GM23338 (cell line): Measurements from ENCODE around the gene PCDHGA6. TPM values are rescaled to one million over a fixed set of nuclear protein-coding genes. Genes with fewer than 3 reads are reported as not detected.

Experiments used
- ATAC-seq: fragments of 200-7000 bp; cut with Tn5 transposase; 3 replicates; pipeline ENCODE4 v1.9.1; 2020
- DNase-seq: peaks from one replicate; pipeline ENCODE4 v3.0.0-alpha.2; 2015; ENCODE audit warnings: low spot score
- H2AFZ ChIP-seq: fragments of 200-600 bp; sonication (generic); 2 replicates; pipeline ENCODE4 v1.8.0; 2016; ENCODE audit warnings: antibody characterized with exemption, mild to moderate bottlenecking, moderate library complexity
- H3F3A ChIP-seq: fragments of 200-600 bp; sonication (generic); replicated peaks from 2 replicates; pipeline ENCODE4 v1.8.0; 2017; ENCODE audit warnings: antibody characterized with exemption, mixed run types, low read depth
- H3K27ac ChIP-seq: fragments of 200-600 bp; sonication (generic); 2 replicates; pipeline ENCODE4 v1.6.1; 2016; ENCODE audit warnings: low read depth
- H3K27me3 ChIP-seq: fragments of 200-600 bp; sonication (generic); 2 replicates; pipeline ENCODE4 v1.8.0; 2016; ENCODE audit warnings: mild to moderate bottlenecking, mixed run types, moderate library complexity; ENCODE audit not compliant: insufficient read depth
- H3K36me3 ChIP-seq: fragments of 200-600 bp; sonication (generic); 2 replicates; pipeline ENCODE4 v1.8.0; 2016; ENCODE audit warnings: mild to moderate bottlenecking; ENCODE audit not compliant: insufficient read depth
- H3K4me1 ChIP-seq: fragments of 200-600 bp; sonication (generic); 2 replicates; pipeline ENCODE4 v1.8.0; 2016; ENCODE audit warnings: mild to moderate bottlenecking, moderate library complexity; ENCODE audit not compliant: insufficient read depth
- H3K4me2 ChIP-seq: fragments of 200-600 bp; sonication (generic); 2 replicates; pipeline ENCODE4 v1.7.1; 2017; ENCODE audit warnings: mixed run types
- H3K4me3 ChIP-seq: fragments of 200-600 bp; sonication (generic); 2 replicates; pipeline ENCODE4 v1.6.1; 2016; ENCODE audit warnings: mixed run types
- H3K79me2 ChIP-seq: fragments of 200-600 bp; sonication (generic); replicated peaks from 2 replicates; pipeline ENCODE4 v1.8.0; 2017; ENCODE audit warnings: mild to moderate bottlenecking; ENCODE audit not compliant: insufficient read depth
- H3K9me2 ChIP-seq: fragments of 200-600 bp; sonication (generic); 2 replicates; pipeline ENCODE4 v1.8.0; 2017; ENCODE audit not compliant: insufficient read depth
- H4K20me1 ChIP-seq: fragments of 200-600 bp; sonication (generic); replicated peaks from 2 replicates; pipeline ENCODE4 v1.8.0; 2017; ENCODE audit warnings: mild to moderate bottlenecking; ENCODE audit not compliant: insufficient read depth
- H3K27ac Mint-ChIP-seq: 2 replicates; pipeline ENCODE4 v1.8.0; 2020; ENCODE audit warnings: inconsistent platforms, mild to moderate bottlenecking, moderate library complexity, mixed read lengths
- H3K27me3 Mint-ChIP-seq: 3 replicates; pipeline ENCODE4 v1.8.0; 2022; ENCODE audit warnings: low read depth, mild to moderate bottlenecking, moderate library complexity, mixed read lengths, inconsistent platforms; ENCODE audit not compliant: insufficient read depth, poor library complexity
- H3K36me3 Mint-ChIP-seq: 3 replicates; pipeline ENCODE4 v1.8.0; 2021; ENCODE audit warnings: low read depth, mild to moderate bottlenecking, inconsistent platforms, moderate library complexity, mixed read lengths
- H3K4me1 Mint-ChIP-seq: 3 replicates; pipeline ENCODE4 v1.8.0; 2020; ENCODE audit warnings: mild to moderate bottlenecking, inconsistent platforms, mixed read lengths
- H3K4me3 Mint-ChIP-seq: 3 replicates; pipeline ENCODE4 v1.8.0; 2021; ENCODE audit warnings: moderate library complexity, mild to moderate bottlenecking, inconsistent platforms, mixed read lengths
- H3K9me3 Mint-ChIP-seq: 3 replicates; pipeline ENCODE4 v1.8.0; 2020; ENCODE audit warnings: moderate library complexity, mild to moderate bottlenecking, inconsistent platforms, mixed read lengths
- CREB1 ChIP-seq: fragments of 250-450 bp; sonication (Bioruptor Pico); IDR thresholded peaks from 2 replicates; pipeline ENCODE4 v1.5.0; 2020; ENCODE audit warnings: low read depth, mild to moderate bottlenecking, moderate library complexity
- EZH2 ChIP-seq: fragments of 200-600 bp; sonication (generic); IDR thresholded peaks from one replicate; pipeline ENCODE4 v1.8.0; 2017; ENCODE audit warnings: antibody characterized with exemption, mild to moderate bottlenecking, low read depth; ENCODE audit not compliant: unreplicated experiment
- EZH2phosphoT487 ChIP-seq: fragments of 200-600 bp; sonication (generic); IDR thresholded peaks from one replicate; pipeline ENCODE4 v1.8.1; 2018; ENCODE audit warnings: antibody characterized with exemption; ENCODE audit not compliant: unreplicated experiment
- JUNB ChIP-seq: IDR thresholded peaks from one replicate; pipeline ENCODE4 v1.6.1; 2016; ENCODE audit warnings: antibody characterized with exemption; ENCODE audit not compliant: unreplicated experiment
- NANOG ChIP-seq: IDR thresholded peaks from 2 replicates; pipeline ENCODE4 v1.6.1; 2016; ENCODE audit warnings: antibody characterized with exemption, borderline replicate concordance
- POLR2AphosphoS5 ChIP-seq: IDR thresholded peaks from 2 replicates; pipeline ENCODE4 v1.6.1; 2016; ENCODE audit warnings: antibody characterized with exemption, low read depth
- ZNF114 ChIP-seq: fragments of 250-450 bp; sonication (Bioruptor Pico); IDR thresholded peaks from 2 replicates; pipeline ENCODE4 v1.5.0; 2020; ENCODE audit warnings: mild to moderate bottlenecking, moderate library complexity
- polyA plus RNA-seq: library from polyadenylated mRNA; unstranded; fragments of >200 nt; fragmentation: Nextera tagmentation; extraction: Ambion mirVana; gene quantifications from 2 replicates; pipeline ENCODE4 v1.2.1, GENCODE V29; 2016
- total RNA-seq: library from RNA; depleted of rRNA; stranded (reverse); fragments of >200 nt; shearing (Covaris generic); gene quantifications from 2 replicates; pipeline ENCODE4 v1.2.3, GENCODE V29; 2014
- TF ChIP-seq, protein P1 (sequence below): IDR thresholded peaks from 2 replicates; pipeline ENCODE4 v1.6.1; 2016; ENCODE audit warnings: antibody characterized with exemption
- TF ChIP-seq, protein P2 (sequence below), 2 experiments: fragments of 200-600 bp in 1 of 2; sonication (generic) in 1 of 2; conservative IDR thresholded peaks; 2 replicates each; pipeline versions ENCODE4 v1.5.1 to v1.6.1; 2016 to 2017; ENCODE audit warnings: antibody characterized with exemption in 2 of 2, low read depth in 2 of 2, mild to moderate bottlenecking in 2 of 2, moderate library complexity in 1 of 2
- TF ChIP-seq, protein P3 (sequence below): fragments of 250-450 bp; sonication (Bioruptor Pico); IDR thresholded peaks from 2 replicates; pipeline ENCODE4 v1.5.0; 2020; ENCODE audit warnings: mild to moderate bottlenecking, moderate library complexity
- TF ChIP-seq, protein P4 (sequence below): IDR thresholded peaks from one replicate; pipeline ENCODE4 v1.6.1; 2018; ENCODE audit warnings: antibody characterized with exemption; ENCODE audit not compliant: unreplicated experiment

PCDHGA6 gene
- total and polyA plus RNA-seq, 2 experiments from 2014 or later: 0.99 to 4.8 TPM

DNA sequence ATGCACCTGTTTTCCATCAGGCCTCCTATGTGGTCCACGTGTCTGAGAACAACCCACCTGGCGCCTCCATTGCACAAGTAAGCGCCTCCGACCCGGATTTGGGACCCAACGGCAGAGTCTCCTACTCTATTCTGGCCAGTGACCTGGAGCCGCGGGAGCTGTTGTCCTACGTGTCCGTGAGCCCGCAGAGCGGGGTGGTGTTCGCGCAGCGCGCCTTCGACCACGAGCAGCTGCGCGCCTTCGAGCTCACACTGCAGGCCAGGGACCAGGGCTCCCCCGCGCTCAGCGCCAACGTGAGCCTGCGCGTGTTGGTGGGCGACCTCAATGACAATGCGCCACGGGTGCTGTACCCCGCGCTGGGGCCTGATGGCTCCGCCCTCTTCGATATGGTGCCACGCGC is 22.1 kb upstream of the PCDHGA6 start:
- Histone ChIP-seq H3K27me3 (no peaks in the 10 kb centered on the region), H3K4me2 (no peak overlapping the region), H3K4me3 (no peak overlapping the region), H2AFZ (no peak overlapping the region), H3K4me1 (no peaks in the 10 kb centered on the region), H3K36me3 (no peaks in the 10 kb centered on the region), H3K9me2 (no peaks in the 10 kb centered on the region), H4K20me1 (no peaks in the 10 kb centered on the region), H3F3A (0 out of 2 replicates have a peak, but pooled peaks cover 3% of the 10 kb centered on the region), H3K27ac (no peak overlapping the region), H3K79me2 (no peaks in the 10 kb centered on the region)
- no peak overlapping the region for H3K4me3 Mint-ChIP-seq
- TF ChIP-seq POLR2AphosphoS5 (no peak), EZH2 (no peak), EZH2phosphoT487 (no peak), ZNF114 (CRISPR knock-in tag) (no peak), CREB1 (CRISPR knock-in tag) (no peak), NANOG (no peak), JUNB (no peak)
- TF ChIP-seq, protein P1, sequence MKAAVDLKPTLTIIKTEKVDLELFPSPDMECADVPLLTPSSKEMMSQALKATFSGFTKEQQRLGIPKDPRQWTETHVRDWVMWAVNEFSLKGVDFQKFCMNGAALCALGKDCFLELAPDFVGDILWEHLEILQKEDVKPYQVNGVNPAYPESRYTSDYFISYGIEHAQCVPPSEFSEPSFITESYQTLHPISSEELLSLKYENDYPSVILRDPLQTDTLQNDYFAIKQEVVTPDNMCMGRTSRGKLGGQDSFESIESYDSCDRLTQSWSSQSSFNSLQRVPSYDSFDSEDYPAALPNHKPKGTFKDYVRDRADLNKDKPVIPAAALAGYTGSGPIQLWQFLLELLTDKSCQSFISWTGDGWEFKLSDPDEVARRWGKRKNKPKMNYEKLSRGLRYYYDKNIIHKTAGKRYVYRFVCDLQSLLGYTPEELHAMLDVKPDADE: no peak
- TF ChIP-seq, protein P2, sequence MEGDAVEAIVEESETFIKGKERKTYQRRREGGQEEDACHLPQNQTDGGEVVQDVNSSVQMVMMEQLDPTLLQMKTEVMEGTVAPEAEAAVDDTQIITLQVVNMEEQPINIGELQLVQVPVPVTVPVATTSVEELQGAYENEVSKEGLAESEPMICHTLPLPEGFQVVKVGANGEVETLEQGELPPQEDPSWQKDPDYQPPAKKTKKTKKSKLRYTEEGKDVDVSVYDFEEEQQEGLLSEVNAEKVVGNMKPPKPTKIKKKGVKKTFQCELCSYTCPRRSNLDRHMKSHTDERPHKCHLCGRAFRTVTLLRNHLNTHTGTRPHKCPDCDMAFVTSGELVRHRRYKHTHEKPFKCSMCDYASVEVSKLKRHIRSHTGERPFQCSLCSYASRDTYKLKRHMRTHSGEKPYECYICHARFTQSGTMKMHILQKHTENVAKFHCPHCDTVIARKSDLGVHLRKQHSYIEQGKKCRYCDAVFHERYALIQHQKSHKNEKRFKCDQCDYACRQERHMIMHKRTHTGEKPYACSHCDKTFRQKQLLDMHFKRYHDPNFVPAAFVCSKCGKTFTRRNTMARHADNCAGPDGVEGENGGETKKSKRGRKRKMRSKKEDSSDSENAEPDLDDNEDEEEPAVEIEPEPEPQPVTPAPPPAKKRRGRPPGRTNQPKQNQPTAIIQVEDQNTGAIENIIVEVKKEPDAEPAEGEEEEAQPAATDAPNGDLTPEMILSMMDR (conservative IDR thresholded peaks at IDR 0.05; ENCODE audit: low read depth in 2 of 2): no peak
- TF ChIP-seq, protein P3, sequence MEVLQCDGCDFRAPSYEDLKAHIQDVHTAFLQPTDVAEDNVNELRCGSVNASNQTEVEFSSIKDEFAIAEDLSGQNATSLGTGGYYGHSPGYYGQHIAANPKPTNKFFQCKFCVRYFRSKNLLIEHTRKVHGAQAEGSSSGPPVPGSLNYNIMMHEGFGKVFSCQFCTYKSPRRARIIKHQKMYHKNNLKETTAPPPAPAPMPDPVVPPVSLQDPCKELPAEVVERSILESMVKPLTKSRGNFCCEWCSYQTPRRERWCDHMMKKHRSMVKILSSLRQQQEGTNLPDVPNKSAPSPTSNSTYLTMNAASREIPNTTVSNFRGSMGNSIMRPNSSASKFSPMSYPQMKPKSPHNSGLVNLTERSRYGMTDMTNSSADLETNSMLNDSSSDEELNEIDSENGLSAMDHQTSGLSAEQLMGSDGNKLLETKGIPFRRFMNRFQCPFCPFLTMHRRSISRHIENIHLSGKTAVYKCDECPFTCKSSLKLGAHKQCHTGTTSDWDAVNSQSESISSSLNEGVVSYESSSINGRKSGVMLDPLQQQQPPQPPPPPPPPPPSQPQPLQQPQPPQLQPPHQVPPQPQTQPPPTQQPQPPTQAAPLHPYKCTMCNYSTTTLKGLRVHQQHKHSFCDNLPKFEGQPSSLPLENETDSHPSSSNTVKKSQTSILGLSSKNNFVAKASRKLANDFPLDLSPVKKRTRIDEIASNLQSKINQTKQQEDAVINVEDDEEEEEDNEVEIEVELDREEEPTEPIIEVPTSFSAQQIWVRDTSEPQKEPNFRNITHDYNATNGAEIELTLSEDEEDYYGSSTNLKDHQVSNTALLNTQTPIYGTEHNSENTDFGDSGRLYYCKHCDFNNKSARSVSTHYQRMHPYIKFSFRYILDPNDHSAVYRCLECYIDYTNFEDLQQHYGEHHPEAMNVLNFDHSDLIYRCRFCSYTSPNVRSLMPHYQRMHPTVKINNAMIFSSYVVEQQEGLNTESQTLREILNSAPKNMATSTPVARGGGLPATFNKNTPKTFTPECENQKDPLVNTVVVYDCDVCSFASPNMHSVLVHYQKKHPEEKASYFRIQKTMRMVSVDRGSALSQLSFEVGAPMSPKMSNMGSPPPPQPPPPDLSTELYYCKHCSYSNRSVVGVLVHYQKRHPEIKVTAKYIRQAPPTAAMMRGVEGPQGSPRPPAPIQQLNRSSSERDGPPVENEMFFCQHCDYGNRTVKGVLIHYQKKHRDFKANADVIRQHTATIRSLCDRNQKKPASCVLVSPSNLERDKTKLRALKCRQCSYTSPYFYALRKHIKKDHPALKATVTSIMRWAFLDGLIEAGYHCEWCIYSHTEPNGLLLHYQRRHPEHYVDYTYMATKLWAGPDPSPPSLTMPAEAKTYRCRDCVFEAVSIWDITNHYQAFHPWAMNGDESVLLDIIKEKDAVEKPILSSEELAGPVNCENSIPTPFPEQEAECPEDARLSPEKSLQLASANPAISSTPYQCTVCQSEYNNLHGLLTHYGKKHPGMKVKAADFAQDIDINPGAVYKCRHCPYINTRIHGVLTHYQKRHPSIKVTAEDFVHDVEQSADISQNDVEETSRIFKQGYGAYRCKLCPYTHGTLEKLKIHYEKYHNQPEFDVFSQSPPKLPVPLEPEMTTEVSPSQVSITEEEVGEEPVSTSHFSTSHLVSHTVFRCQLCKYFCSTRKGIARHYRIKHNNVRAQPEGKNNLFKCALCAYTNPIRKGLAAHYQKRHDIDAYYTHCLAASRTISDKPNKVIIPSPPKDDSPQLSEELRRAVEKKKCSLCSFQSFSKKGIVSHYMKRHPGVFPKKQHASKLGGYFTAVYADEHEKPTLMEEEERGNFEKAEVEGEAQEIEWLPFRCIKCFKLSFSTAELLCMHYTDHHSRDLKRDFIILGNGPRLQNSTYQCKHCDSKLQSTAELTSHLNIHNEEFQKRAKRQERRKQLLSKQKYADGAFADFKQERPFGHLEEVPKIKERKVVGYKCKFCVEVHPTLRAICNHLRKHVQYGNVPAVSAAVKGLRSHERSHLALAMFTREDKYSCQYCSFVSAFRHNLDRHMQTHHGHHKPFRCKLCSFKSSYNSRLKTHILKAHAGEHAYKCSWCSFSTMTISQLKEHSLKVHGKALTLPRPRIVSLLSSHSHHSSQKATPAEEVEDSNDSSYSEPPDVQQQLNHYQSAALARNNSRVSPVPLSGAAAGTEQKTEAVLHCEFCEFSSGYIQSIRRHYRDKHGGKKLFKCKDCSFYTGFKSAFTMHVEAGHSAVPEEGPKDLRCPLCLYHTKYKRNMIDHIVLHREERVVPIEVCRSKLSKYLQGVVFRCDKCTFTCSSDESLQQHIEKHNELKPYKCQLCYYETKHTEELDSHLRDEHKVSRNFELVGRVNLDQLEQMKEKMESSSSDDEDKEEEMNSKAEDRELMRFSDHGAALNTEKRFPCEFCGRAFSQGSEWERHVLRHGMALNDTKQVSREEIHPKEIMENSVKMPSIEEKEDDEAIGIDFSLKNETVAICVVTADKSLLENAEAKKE: no peak
- TF ChIP-seq, protein P4, sequence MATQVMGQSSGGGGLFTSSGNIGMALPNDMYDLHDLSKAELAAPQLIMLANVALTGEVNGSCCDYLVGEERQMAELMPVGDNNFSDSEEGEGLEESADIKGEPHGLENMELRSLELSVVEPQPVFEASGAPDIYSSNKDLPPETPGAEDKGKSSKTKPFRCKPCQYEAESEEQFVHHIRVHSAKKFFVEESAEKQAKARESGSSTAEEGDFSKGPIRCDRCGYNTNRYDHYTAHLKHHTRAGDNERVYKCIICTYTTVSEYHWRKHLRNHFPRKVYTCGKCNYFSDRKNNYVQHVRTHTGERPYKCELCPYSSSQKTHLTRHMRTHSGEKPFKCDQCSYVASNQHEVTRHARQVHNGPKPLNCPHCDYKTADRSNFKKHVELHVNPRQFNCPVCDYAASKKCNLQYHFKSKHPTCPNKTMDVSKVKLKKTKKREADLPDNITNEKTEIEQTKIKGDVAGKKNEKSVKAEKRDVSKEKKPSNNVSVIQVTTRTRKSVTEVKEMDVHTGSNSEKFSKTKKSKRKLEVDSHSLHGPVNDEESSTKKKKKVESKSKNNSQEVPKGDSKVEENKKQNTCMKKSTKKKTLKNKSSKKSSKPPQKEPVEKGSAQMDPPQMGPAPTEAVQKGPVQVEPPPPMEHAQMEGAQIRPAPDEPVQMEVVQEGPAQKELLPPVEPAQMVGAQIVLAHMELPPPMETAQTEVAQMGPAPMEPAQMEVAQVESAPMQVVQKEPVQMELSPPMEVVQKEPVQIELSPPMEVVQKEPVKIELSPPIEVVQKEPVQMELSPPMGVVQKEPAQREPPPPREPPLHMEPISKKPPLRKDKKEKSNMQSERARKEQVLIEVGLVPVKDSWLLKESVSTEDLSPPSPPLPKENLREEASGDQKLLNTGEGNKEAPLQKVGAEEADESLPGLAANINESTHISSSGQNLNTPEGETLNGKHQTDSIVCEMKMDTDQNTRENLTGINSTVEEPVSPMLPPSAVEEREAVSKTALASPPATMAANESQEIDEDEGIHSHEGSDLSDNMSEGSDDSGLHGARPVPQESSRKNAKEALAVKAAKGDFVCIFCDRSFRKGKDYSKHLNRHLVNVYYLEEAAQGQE: no peak
- H3K9me3 Mint-ChIP-seq: peaks cover 67% of the 10 kb centered on the region
- peaks cover 2% of the 10 kb centered on the region; the same call in 2 of the 3 replicates for H3K4me1 Mint-ChIP-seq
- H3K27ac Mint-ChIP-seq: no peak overlapping the region
- no peak for ATAC-seq
- DNase-seq: no peak
- H3K36me3 Mint-ChIP-seq: peaks cover 60% of the 10 kb centered on the region
- H3K27me3 Mint-ChIP-seq: peaks cover 9% of the 10 kb centered on the region
